GM12878 (cell line): Measurements from ENCODE around the gene ELL2. TPM values are rescaled to one million over a fixed set of nuclear protein-coding genes. Genes with fewer than 3 reads are reported as not detected.

Source experiments
- ATAC-seq: fragments of 200-7000 bp; cut with Tn5 transposase; 3 replicates; pipeline ENCODE4 v1.9.1; 2020; ENCODE audit warnings: mild to moderate bottlenecking, moderate library complexity
- BruUV-seq: library from RNA; stranded (reverse); fragments of 400-500 nt; replicated peaks from 2 replicates; lab custom pipeline; 2021; lab: Mats Ljungman, UMichigan
- CTCF ChIA-PET: fragments of 300-600 bp; sonication (Branson Sonifier 250); formaldehyde crosslinking; extraction: SDS; loops from one replicate; lab custom pipeline; 2021; ENCODE audit warnings: inconsistent platforms; lab: Yijun Ruan, JAX
- POLR2A ChIA-PET: fragments of 350-600 bp; formaldehyde crosslinking; extraction: SDS; loops from one replicate; lab custom pipeline; 2021; ENCODE audit warnings: inconsistent platforms; lab: Charles Lee
- RAD21 ChIA-PET: fragments of 300-600 bp; sonication (Branson Sonifier 250); formaldehyde crosslinking; loops from one replicate; lab custom pipeline; 2023; ENCODE audit warnings: antibody characterized with exemption; ENCODE audit not compliant: unreplicated experiment; lab: Charles Lee
- SMC1A ChIA-PET: fragments of 300-600 bp; sonication (Branson Sonifier 250); formaldehyde crosslinking; loops from one replicate; lab custom pipeline; 2023; ENCODE audit not compliant: unreplicated experiment, uncharacterized antibody; lab: Charles Lee
- DNase-seq: peaks from one replicate; pipeline ENCODE4 v3.0.0-alpha.2; 2011; ENCODE audit warnings: low read depth, low spot score
- FAIRE-seq: peaks from 3 replicates; lab custom pipeline; 2011; peaks lifted over from hg19 to GRCh38; lab: Jason Lieb, UNC
- H2AFZ ChIP-seq: 2 replicates; pipeline ENCODE4 v1.6.0; 2011; ENCODE audit warnings: low read depth, low read length, control low read depth; ENCODE audit not compliant: control insufficient read depth
- H3K27ac ChIP-seq: 2 replicates; pipeline ENCODE4 v1.5.1; 2011; ENCODE audit warnings: control low read depth; ENCODE audit not compliant: control insufficient read depth, insufficient read depth
- H3K27me3 ChIP-seq, 2 experiments: replicated peaks in 1 of 2; 2 replicates each; pipeline versions ENCODE4 v1.6.0 to v1.6.1; 2011; ENCODE audit warnings: low read length in 1 of 2; ENCODE audit not compliant: control insufficient read depth in 2 of 2, insufficient read depth in 2 of 2
- H3K36me3 ChIP-seq, 2 experiments: 2 replicates each; pipeline ENCODE4 v1.5.1; 2011; ENCODE audit warnings: low read length in 1 of 2; ENCODE audit not compliant: control insufficient read depth in 2 of 2, insufficient read depth in 2 of 2
- H3K4me1 ChIP-seq: 2 replicates; pipeline ENCODE4 v1.6.1; 2011; ENCODE audit warnings: mild to moderate bottlenecking, low read length, moderate library complexity, mixed read lengths; ENCODE audit not compliant: control insufficient read depth, insufficient read depth
- H3K4me2 ChIP-seq: 2 replicates; pipeline ENCODE4 v1.6.0; 2011; ENCODE audit warnings: control low read depth; ENCODE audit not compliant: control insufficient read depth, insufficient read depth
- H3K4me3 ChIP-seq: fragments of 200-600 bp; sonication (generic); 2 replicates; pipeline ENCODE4 v1.5.1; 2016
- H3K79me2 ChIP-seq: 2 replicates; pipeline ENCODE4 v1.6.0; 2011; ENCODE audit warnings: low read length; ENCODE audit not compliant: control insufficient read depth, insufficient read depth
- H3K9ac ChIP-seq: 2 replicates; pipeline ENCODE4 v1.8.0; 2011; ENCODE audit warnings: low read length, control low read depth, mixed read lengths; ENCODE audit not compliant: control insufficient read depth, insufficient read depth
- H3K9me3 ChIP-seq: replicated peaks from 3 replicates; pipeline ENCODE4 v1.5.1; 2011; ENCODE audit warnings: mild to moderate bottlenecking, low read length; ENCODE audit not compliant: control insufficient read depth, insufficient read depth
- H4K20me1 ChIP-seq: 2 replicates; pipeline ENCODE4 v1.6.0; 2011; ENCODE audit not compliant: control insufficient read depth, insufficient read depth
- BMI1 ChIP-seq: fragments of 450-650 bp; IDR thresholded peaks from 2 replicates; pipeline ENCODE4 v1.6.1; 2016; ENCODE audit warnings: mild to moderate bottlenecking, moderate library complexity, borderline replicate concordance
- EP300 ChIP-seq, 2 experiments: fragments of 150-350 bp in 1 of 2; IDR thresholded peaks; 2 replicates each; pipeline ENCODE4 v1.6.1; 2011 to 2012; ENCODE audit warnings: low read depth in 2 of 2, low read length in 2 of 2, borderline replicate concordance in 1 of 2, improper control_type of control experiment in 1 of 2, inconsistent platforms in 1 of 2; ENCODE audit not compliant: control insufficient read depth in 1 of 2
- IRF3 ChIP-seq: fragments of 450-650 bp; IDR thresholded peaks from 2 replicates; pipeline ENCODE4 v1.6.1; 2014; ENCODE audit warnings: mild to moderate bottlenecking
- IRF4 ChIP-seq: IDR thresholded peaks from 2 replicates; pipeline ENCODE4 v1.6.1; 2011; ENCODE audit warnings: low read depth, low read length
- MTA3 ChIP-seq: IDR thresholded peaks from 2 replicates; pipeline ENCODE4 v1.6.1; 2012; ENCODE audit warnings: low read length, inconsistent platforms, borderline replicate concordance
- MYC ChIP-seq: IDR thresholded peaks from 2 replicates; pipeline ENCODE4 v1.6.1; 2011; ENCODE audit warnings: mild to moderate bottlenecking, low read length, moderate library complexity, inconsistent platforms; ENCODE audit not compliant: insufficient read depth, insufficient replicate concordance, insufficient read length, severe bottlenecking
- NRF1 ChIP-seq: conservative IDR thresholded peaks from 2 replicates; pipeline ENCODE4 v1.6.1; 2011; ENCODE audit warnings: mild to moderate bottlenecking, low read depth, low read length, improper control_type of control experiment
- RBBP5 ChIP-seq: fragments of 200-600 bp; sonication (generic); conservative IDR thresholded peaks from 2 replicates; pipeline ENCODE4 v1.6.1; 2016
- RFX5 ChIP-seq: IDR thresholded peaks from 2 replicates; pipeline ENCODE4 v1.6.1; 2011; ENCODE audit warnings: low read depth, low read length, improper control_type of control experiment
- SIN3A ChIP-seq: IDR thresholded peaks from 2 replicates; pipeline ENCODE4 v1.6.1; 2012; ENCODE audit warnings: low read depth, low read length, improper control_type of control experiment
- SMAD5 ChIP-seq: IDR thresholded peaks from 2 replicates; pipeline ENCODE4 v1.6.1; 2016; ENCODE audit warnings: antibody characterized with exemption, low read depth
- TCF7 ChIP-seq: IDR thresholded peaks from 2 replicates; pipeline ENCODE4 v1.6.1; 2014; ENCODE audit warnings: antibody characterized with exemption, borderline replicate concordance
- ZNF622 ChIP-seq: fragments of 450-650 bp; IDR thresholded peaks from 2 replicates; pipeline ENCODE4 v1.6.1; 2017; ENCODE audit warnings: mild to moderate bottlenecking, inconsistent platforms
- WGBS: methylation state at CpG from one replicate; pipeline ENCODE4 v1.1.6; 2016; ENCODE audit warnings: low lambda C conversion rate; ENCODE audit not compliant: insufficient replicate concordance, insufficient coverage; ENCODE audit errors: missing lambda C conversion rate; 5-methylcytosine and 5-hydroxymethylcytosine counted together
- in situ Hi-C: fragments of 300-500 bp; cut with MboI; formaldehyde crosslinking; loops from 9 replicates; pipeline ENCODE4 v1.14.3; 2018; ENCODE audit warnings: mixed read lengths
- intact Hi-C: fragments of 100-400 bp; cut with micrococcal nuclease; formaldehyde crosslinking; loops from one replicate; pipeline ENCODE4 v1.14.2; 2022; ENCODE audit not compliant: unreplicated experiment
- polyA plus RNA-seq, 11 experiments: library from polyadenylated mRNA; depleted of rRNA in 4 of 11; unstranded in 6 of 11; stranded (reverse) in 5 of 11; fragments of >200 nt; fragmentation: Nextera tagmentation in 4 of 11; fragmentation: Illumina TruSeq in 1 of 11; extraction: Ambion mirVana in 4 of 11; extraction: Trizol in 1 of 11; gene quantifications; 1 replicate in 1 of 11; 2 replicates in 10 of 11; pipeline versions ENCODE4 v1.2.1 to v1.2.3, GENCODE V29; 2011 to 2016; ENCODE audit warnings: inconsistent platforms in 2 of 11, missing spikeins in 2 of 11, low read depth in 1 of 11
- total RNA-seq, 4 experiments: library from RNA; depleted of rRNA in 3 of 4; stranded (reverse); fragments of >200 nt in 3 of 4; fragmentation: Illumina TruSeq in 1 of 4; extraction: Trizol in 1 of 4; gene quantifications; 2 replicates each; pipeline versions ENCODE4 v1.2.1 to v1.2.3, GENCODE V29; 2013 to 2021

Gene ELL2
- total and polyA plus RNA-seq, 10 of the 15 experiments (the other 5 are each of a cell fraction or from before 2014, with no cell fraction given), result 24.2 to 91.4 (median 57.4) TPM

DNA sequence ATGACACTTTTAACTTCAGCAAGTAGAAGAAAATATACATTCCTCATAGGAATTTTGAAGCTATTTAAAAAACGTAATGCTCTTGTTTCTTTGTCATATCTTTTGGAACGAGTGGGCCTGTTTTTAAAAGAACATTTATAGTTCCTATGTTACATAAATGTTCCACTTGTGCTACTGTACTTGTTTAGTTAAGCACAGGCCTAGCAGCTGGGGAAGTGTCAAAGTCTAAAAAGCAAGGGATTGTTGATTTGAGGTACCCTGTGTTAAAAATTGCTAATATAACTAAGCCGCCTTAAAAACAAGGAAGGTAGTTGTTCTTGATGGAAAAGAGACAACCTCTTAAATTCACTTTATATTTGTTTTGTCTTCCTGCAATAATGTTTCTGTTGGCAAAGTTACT is 27.2 kb upstream of the ELL2 start:
- Histone ChIP-seq H3K27me3 (no peaks in the 10 kb centered on the region), H3K36me3 (no peaks in the 10 kb centered on the region), H3K9me3 (no peaks in the 10 kb centered on the region), H3K9ac (no peak overlapping the region), H4K20me1 (no peaks in the 10 kb centered on the region), H2AFZ (no peak overlapping the region), H3K27ac (no peak overlapping the region), H3K4me3 (no peak overlapping the region), H3K4me2 (no peak overlapping the region), H3K79me2 (no peaks in the 10 kb centered on the region), H3K4me1 (no peaks in the 10 kb centered on the region)
- ChIA-PET SMC1A (interaction anchor here (1.8 to 8.1 kb wide), 3 partner anchors 14 to 120 kb away, joined by 4 to 59 read pairs (median 5); no protein-coding TSS in a partner anchor), CTCF (interaction anchor here (1.4 to 1.8 kb wide), 3 partner anchors 11 to 33 kb away, joined by 4 to 5 read pairs (median 4); no protein-coding TSS in a partner anchor), RAD21 (interaction anchor here (1.5 kb wide), 1 partner anchor 13 kb away, joined by 3 read pairs; no protein-coding TSS in a partner anchor), POLR2A (interaction anchor here (0.6 kb wide), 1 partner anchor 15 kb away, joined by 3 read pairs; no protein-coding TSS in a partner anchor)
- 96% methylated on average over 3 of the region's 3 CpGs for WGBS
- in situ Hi-C loops, result no loop called here
- no peak for DNase-seq
- no peak for FAIRE-seq
- intact Hi-C loops, result no loop called here
- TF ChIP-seq MYC (no peak), IRF4 (no peak), IRF3 (no peak), SIN3A (no peak), MTA3 (no peak), BMI1 (no peak), SMAD5 (no peak), EP300 (IDR thresholded peaks at IDR 0.05; ENCODE audit: borderline replicate concordance in 1 of 2, control insufficient read depth in 1 of 2, low read depth in 2 of 2, low read length in 2 of 2) (no peak), RBBP5 (no peak), NRF1 (no peak), TCF7 (no peak), RFX5 (no peak), ZNF622 (no peak)
- no peak for ATAC-seq
- no TSS peak for BruUV-seq
